ENCODE data around the gene ZDHHC18.

Gene ZDHHC18

DNA sequence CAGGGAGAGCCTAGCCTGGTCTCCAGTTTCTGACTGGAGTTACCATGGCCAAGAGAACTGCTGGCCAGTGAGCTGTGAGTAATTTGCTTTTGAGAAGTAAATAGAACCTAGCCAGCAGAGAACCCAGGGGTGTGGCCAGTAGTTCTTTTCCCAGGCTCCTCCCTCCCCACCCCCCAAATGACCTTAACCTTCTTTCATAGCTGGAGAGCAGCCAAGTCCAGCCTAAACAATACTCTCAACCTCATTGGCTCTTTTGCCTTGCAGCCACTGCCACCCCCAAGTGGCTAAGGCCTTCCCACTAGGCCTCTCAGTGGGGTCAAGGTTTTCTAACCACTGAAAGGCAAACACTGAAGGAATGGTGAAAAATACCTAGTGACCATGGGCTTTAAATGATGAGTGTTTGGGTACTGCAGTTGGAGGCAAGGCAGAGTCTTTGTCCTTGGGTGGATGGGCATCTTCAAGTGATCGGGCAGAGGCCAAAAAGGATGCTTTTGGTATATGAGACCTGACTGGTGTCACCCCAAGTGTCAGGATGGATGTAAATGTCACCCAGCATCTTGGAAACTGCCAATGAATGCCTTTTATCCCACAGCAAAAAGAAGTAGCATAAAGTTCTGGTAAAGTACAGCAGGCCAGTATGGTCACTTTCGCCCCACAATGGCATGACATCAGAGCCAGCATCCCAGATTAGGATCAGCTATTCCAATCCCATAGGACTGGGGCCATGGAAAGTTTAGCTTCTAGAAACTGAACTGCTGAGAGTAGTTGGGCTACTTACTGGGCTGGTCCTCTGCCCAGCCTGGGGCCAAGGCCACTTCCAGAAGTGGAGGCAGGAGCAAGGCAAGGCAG is 42.2 kb upstream of the ZDHHC18 start:
- TF ChIP-seq CTCF (IDR thresholded peaks at IDR 0.05; ENCODE audit: insufficient read depth, low read depth, low read length, missing control alignments): no peak
- DNase-seq (ENCODE audit: low read depth): peak; percentile 43
- no peak overlapping the region for H3K4me3 ChIP-seq (ENCODE audit: low read depth, low read length)

DNA sequence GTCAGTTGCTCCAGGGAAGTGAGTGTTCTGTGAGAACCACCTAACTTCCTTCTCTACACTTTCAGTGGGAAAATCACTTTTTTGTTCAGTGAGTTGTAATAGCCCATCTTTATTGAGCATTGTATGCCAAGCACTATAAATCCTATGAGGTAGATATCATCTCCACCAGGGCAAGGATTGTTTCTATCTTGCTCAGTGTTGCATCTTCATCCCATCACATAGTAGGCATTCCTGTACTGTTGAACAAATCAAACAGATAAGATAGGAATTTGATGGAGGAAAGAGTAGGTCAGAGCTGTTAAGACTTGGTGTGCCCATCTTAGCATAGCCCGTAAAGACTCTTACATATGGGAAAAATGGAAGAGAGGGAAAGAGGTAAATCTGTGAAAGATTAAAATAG is 41.6 kb upstream of the ZDHHC18 start:
- TF ChIP-seq CTCF (IDR thresholded peaks at IDR 0.05; ENCODE audit: insufficient read depth, low read depth, low read length, missing control alignments): no peak
- H3K4me3 ChIP-seq (ENCODE audit: low read depth, low read length): no peak overlapping the region
- no peak for DNase-seq (ENCODE audit: low read depth)

GRCh38 chr1:26785611-26786436 is 40.7 kb upstream of the ZDHHC18 start:
- no peak for TF ChIP-seq CTCF (IDR thresholded peaks at IDR 0.05; ENCODE audit: insufficient read depth, low read depth, low read length, missing control alignments)
- H3K4me3 ChIP-seq (ENCODE audit: low read depth, low read length): peak overlapping the region; percentile 25
- no peak for DNase-seq (ENCODE audit: low read depth)

GRCh38 chr1:26786437-26787380 is 39.8 kb upstream of the ZDHHC18 start:
- no peak for TF ChIP-seq CTCF (IDR thresholded peaks at IDR 0.05; ENCODE audit: insufficient read depth, low read depth, low read length, missing control alignments)
- peak overlapping the region; percentile 88 for H3K4me3 ChIP-seq (ENCODE audit: low read depth, low read length)
- DNase-seq (ENCODE audit: low read depth): peak; percentile 76

DNA sequence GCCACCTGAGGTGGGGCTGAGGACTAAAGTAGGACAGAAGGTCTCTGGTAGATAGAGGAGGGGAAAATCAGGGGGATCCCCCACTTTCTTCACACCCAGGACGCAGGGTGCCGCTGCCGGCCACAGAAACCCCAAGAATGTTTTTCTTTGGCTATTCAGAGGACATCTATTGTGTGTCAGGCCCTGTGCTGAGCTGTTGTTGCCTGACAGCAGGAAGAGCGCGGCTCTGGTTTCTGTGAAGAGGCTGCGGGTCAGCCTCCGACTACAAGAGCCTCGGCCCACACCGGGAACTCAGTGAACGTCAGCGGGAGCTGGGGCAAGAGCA is 39.1 kb upstream of the ZDHHC18 start:
- DNase-seq (ENCODE audit: low read depth): peak; percentile 90
- H3K4me3 ChIP-seq (ENCODE audit: low read depth, low read length): peak overlapping the region; percentile 88
- peak; percentile 2 for TF ChIP-seq CTCF (IDR thresholded peaks at IDR 0.05; ENCODE audit: insufficient read depth, low read depth, low read length, missing control alignments)

DNA sequence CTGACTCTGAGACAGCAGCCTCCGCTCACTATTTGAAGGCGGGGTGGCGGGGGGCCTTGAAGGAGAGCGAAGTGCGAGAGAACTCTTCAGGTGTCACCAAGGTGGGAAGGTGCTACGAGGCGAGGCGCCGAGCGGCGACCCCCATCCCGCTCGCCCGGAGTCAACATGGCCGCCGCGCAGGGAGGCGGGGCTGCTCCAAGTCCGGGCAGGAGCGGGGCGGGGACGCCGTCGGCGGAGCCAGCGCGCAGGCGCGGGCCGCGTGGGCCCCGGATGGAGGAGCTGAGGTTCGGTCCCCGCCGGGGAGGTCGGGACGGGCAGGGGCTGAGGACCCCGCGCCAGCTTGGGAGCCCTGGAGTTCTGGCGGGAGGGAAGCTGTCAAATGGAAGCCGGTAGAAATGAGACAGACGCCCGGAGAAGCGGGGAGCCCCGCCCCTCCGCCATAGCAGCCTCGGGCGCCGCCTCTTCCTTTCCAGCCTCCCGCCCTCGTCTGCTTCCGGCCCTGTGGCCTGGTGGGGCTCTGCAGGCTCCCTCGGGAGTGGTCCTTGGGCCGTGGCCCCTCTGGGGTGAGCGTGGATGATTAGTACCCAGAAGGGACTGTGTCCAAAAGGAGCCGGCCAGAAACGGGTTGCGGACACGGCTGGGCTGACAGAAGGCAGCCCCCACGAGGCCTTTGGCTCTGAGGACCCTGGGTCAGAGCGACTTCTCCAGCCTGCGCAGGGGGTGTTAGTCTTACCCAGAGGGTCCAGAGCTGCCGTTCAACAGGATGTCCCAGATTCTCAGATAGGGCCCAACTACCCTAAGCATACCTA is 38.6 kb upstream of the ZDHHC18 start, which contains the start of gene PIGV:
PIGV (plus strand) TSS at position 245 of the 809 bp plus-strand sequence. CDS start 2,866 bp downstream, outside the sequence.
- no peak for TF ChIP-seq CTCF (IDR thresholded peaks at IDR 0.05; ENCODE audit: insufficient read depth, low read depth, low read length, missing control alignments)
- H3K4me3 ChIP-seq (ENCODE audit: low read depth, low read length): peak within 1 kb of the TSS; percentile 88
- peak; percentile 91 for DNase-seq (ENCODE audit: low read depth)
